ENCODE measurements around the gene PRKD1. TPM values are rescaled to one million over a fixed set of nuclear protein-coding genes. Genes with fewer than 3 reads are reported as not detected.

The PRKD1 gene
- total and polyA plus RNA-seq, 2 of the 13 experiments (the other 11 are each of a cell fraction or from before 2014, with no cell fraction given) = 0.22 to 1.3 TPM

DNA sequence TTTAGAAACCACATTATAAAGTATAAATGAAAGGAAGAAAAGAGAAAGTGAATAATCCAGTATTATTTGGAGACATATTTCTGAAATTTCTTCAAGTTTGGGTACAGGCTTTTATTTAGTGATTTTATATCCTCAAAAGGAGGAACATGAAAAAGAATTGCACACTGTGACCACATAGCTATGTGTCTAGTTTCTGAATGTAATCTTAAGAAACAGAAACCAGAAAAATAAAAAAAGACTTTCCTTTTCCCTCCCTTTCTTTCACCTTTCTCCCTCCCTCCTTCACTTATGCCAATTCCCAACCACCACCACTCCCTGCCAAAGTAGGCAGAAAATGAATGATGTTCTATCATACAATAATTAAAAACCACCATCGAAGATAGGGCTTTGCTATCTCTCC, 189.6 kb downstream of the PRKD1 start:
- ChIA-PET POLR2A (no interaction called here), CTCF (ENCODE audit: low intra/inter-chr PET ratio, low total read pairs) (no interaction called here)
- ATAC-seq (no peak), DNase-seq (ENCODE audit: low spot score) (no peak), FAIRE-seq (no peak)
- WGBS (ENCODE audit: low lambda C conversion rate) = 2% methylated on average over 1 of the region's 1 CpG
- Histone ChIP-seq H3K4me3 (replicated peaks in 1 of 3; ENCODE audit: insufficient read depth in 1 of 3, low read depth in 2 of 3, low read length in 3 of 3) (no peak overlapping the region), H3K79me2 (ENCODE audit: insufficient read depth, low read length) (no peaks in the 10 kb centered on the region), H4K20me1 (ENCODE audit: insufficient read depth, low read length) (no peaks in the 10 kb centered on the region), H3K4me1 (ENCODE audit: insufficient read depth, low read length) (no peaks in the 10 kb centered on the region), H2AFZ (ENCODE audit: low read length) (no peak overlapping the region), H3K36me3 (replicated peaks in 1 of 2; ENCODE audit: control insufficient read depth in 1 of 2, insufficient read depth in 2 of 2, low read length in 2 of 2) (no peaks in the 10 kb centered on the region), H3K9ac (ENCODE audit: insufficient read depth, low read depth, low read length) (no peak overlapping the region), H3K27ac (ENCODE audit: extremely low read length, insufficient read depth, low read length) (no peak overlapping the region), H3K27me3 (ENCODE audit: control insufficient read depth in 1 of 2, insufficient read depth in 2 of 2, low read length in 2 of 2) (no peaks in the 10 kb centered on the region), H3K9me3 (ENCODE audit: low read length) (peaks cover 91% of the 10 kb centered on the region), H3K4me2 (ENCODE audit: low read depth, low read length) (no peak overlapping the region)
- in situ Hi-C loops (cut with HindIII; ENCODE audit: extremely low pct_ligation_motif_present, low pct_unique_long_range_greater_than_20kb) (no loop called here), intact Hi-C loops (cut with micrococcal nuclease; ENCODE audit: unreplicated experiment) (no loop called here)
- BruUV-seq (replicated peaks) = no TSS peak
- TF ChIP-seq ZSCAN30 (CRISPR knock-in tag; IDR thresholded peaks at IDR 0.05) (no peak), HNRNPK (IDR thresholded peaks at IDR 0.05; ENCODE audit: low read depth, low read length, poor library complexity, severe bottlenecking) (peak; percentile 84)

DNA sequence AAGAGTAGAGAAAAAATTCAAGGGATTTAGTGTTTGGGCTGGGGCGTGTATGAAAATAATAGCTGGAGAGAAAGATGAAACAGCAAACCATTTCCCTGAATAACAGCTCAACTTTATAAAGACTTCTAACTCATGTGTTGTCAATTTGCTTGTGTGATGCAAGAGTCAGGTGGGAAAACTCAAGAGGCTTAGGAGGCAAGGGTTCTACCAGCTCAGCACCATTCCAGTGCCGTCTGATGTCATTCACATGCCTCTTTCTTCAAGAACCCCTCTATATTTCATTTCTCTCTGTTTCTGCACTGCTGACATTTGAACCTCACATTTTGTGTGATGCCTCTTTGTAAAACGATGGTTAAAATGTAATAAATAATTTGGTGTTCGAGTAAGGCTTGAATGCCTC, 192.2 kb downstream of the PRKD1 start:
- Histone ChIP-seq H3K27ac (ENCODE audit: extremely low read length, insufficient read depth, low read length) (no peak overlapping the region), H3K9me3 (ENCODE audit: low read length) (peaks cover 85% of the 10 kb centered on the region), H3K36me3 (replicated peaks in 1 of 2; ENCODE audit: control insufficient read depth in 1 of 2, insufficient read depth in 2 of 2, low read length in 2 of 2) (no peaks in the 10 kb centered on the region), H3K4me2 (ENCODE audit: low read depth, low read length) (no peak overlapping the region), H3K4me1 (ENCODE audit: insufficient read depth, low read length) (no peaks in the 10 kb centered on the region), H4K20me1 (ENCODE audit: insufficient read depth, low read length) (no peaks in the 10 kb centered on the region), H3K9ac (ENCODE audit: insufficient read depth, low read depth, low read length) (no peak overlapping the region), H3K4me3 (replicated peaks in 1 of 3; ENCODE audit: insufficient read depth in 1 of 3, low read depth in 2 of 3, low read length in 3 of 3) (no peak overlapping the region), H3K79me2 (ENCODE audit: insufficient read depth, low read length) (no peaks in the 10 kb centered on the region), H2AFZ (ENCODE audit: low read length) (no peak overlapping the region), H3K27me3 (ENCODE audit: control insufficient read depth in 1 of 2, insufficient read depth in 2 of 2, low read length in 2 of 2) (no peaks in the 10 kb centered on the region)
- TF ChIP-seq TAF1 (CRISPR knock-in tag; IDR thresholded peaks at IDR 0.05) (no peak), SALL1 (CRISPR knock-in tag; IDR thresholded peaks at IDR 0.05) (no peak), RARG (CRISPR knock-in tag; IDR thresholded peaks at IDR 0.05; ENCODE audit: low read depth) (no peak), NFYB (CRISPR knock-in tag; IDR thresholded peaks at IDR 0.05) (no peak)
- DNase-seq (ENCODE audit: low spot score) (no peak), ATAC-seq (no peak), FAIRE-seq (no peak)
- POLR2A ChIA-PET = no interaction called here
- 6% methylated on average over 4 of the region's 4 CpGs for WGBS (ENCODE audit: low lambda C conversion rate)
- CTCF ChIA-PET (ENCODE audit: low intra/inter-chr PET ratio, low total read pairs) = no interaction called here
- in situ Hi-C loops (cut with HindIII; ENCODE audit: extremely low pct_ligation_motif_present, low pct_unique_long_range_greater_than_20kb) (no loop called here), intact Hi-C loops (cut with micrococcal nuclease; ENCODE audit: unreplicated experiment) (no loop called here)
- no TSS peak for BruUV-seq (replicated peaks)

Data from HepG2 (cell line).